SK-N-SH treated with all-trans-retinoic acid at 6 μM for 48 hours (cell line): ENCODE measurements around the gene SAMD4B.

ENCODE experiments used
- ATAC-seq: fragments of 200-7000 bp; cut with Tn5 transposase; 3 replicates; pipeline ENCODE4 v1.9.1; 2020; ENCODE audit warnings: mild to moderate bottlenecking, moderate library complexity
- ARNTL ChIP-seq: fragments of 450-650 bp; formaldehyde crosslinking; IDR thresholded peaks from 2 replicates; pipeline ENCODE4 v1.5.0; 2020; ENCODE audit warnings: low read depth, mild to moderate bottlenecking, moderate library complexity, borderline replicate concordance
- BACH2 ChIP-seq: fragments of 250-450 bp; sonication (Bioruptor Pico); IDR thresholded peaks from 2 replicates; pipeline ENCODE4 v1.9.0; 2021; ENCODE audit warnings: mild to moderate bottlenecking, borderline replicate concordance
- CSDC2 ChIP-seq: fragments of 250-450 bp; sonication (Bioruptor Pico); IDR thresholded peaks from 2 replicates; pipeline ENCODE4 v1.5.0; 2020; ENCODE audit warnings: mild to moderate bottlenecking, moderate library complexity
- ESRRG ChIP-seq: fragments of 250-450 bp; sonication (Bioruptor Pico); IDR thresholded peaks from 2 replicates; pipeline ENCODE4 v1.6.1; 2021; ENCODE audit warnings: mild to moderate bottlenecking
- GLIS3 ChIP-seq: fragments of 250-450 bp; sonication (Bioruptor Pico); IDR thresholded peaks from 2 replicates; pipeline ENCODE4 v1.5.0; 2020; ENCODE audit warnings: mild to moderate bottlenecking, moderate library complexity
- ISL1 ChIP-seq: fragments of 250-450 bp; sonication (Bioruptor Pico); IDR thresholded peaks from 2 replicates; pipeline ENCODE4 v2.1.2; 2022; ENCODE audit warnings: mild to moderate bottlenecking, moderate library complexity
- OSR1 ChIP-seq: fragments of 250-450 bp; sonication (Bioruptor Pico); IDR thresholded peaks from 2 replicates; pipeline ENCODE4 v1.8.0; 2022; ENCODE audit warnings: moderate library complexity, mild to moderate bottlenecking, inconsistent platforms
- PPARA ChIP-seq: fragments of 250-450 bp; sonication (Bioruptor Pico); IDR thresholded peaks from 2 replicates; pipeline ENCODE4 v1.5.0; 2020; ENCODE audit warnings: mild to moderate bottlenecking, borderline replicate concordance
- RARB ChIP-seq: fragments of 250-450 bp; sonication (Bioruptor Pico); IDR thresholded peaks from 2 replicates; pipeline ENCODE4 v1.8.0; 2021; ENCODE audit warnings: mild to moderate bottlenecking, moderate library complexity
- SNAI2 ChIP-seq: fragments of 250-450 bp; sonication (Bioruptor Pico); IDR thresholded peaks from 2 replicates; pipeline ENCODE4 v1.5.0; 2020; ENCODE audit warnings: mild to moderate bottlenecking, moderate library complexity
- TCF4 ChIP-seq: fragments of 250-450 bp; sonication (Bioruptor Pico); IDR thresholded peaks from 2 replicates; pipeline ENCODE4 v1.8.0; 2021; ENCODE audit warnings: mild to moderate bottlenecking, moderate library complexity, borderline replicate concordance
- TOX ChIP-seq: fragments of 250-450 bp; sonication (Bioruptor Pico); IDR thresholded peaks from 2 replicates; pipeline ENCODE4 v1.8.0; 2021; ENCODE audit warnings: mild to moderate bottlenecking, moderate library complexity, borderline replicate concordance
- ZC3H10 ChIP-seq: fragments of 250-450 bp; sonication (Bioruptor Pico); IDR thresholded peaks from 2 replicates; pipeline ENCODE4 v1.5.1; 2021; ENCODE audit warnings: mild to moderate bottlenecking, moderate library complexity
- ZFP3 ChIP-seq: fragments of 250-450 bp; sonication (Bioruptor Pico); IDR thresholded peaks from 2 replicates; pipeline ENCODE4 v1.5.0; 2020; ENCODE audit warnings: mild to moderate bottlenecking, moderate library complexity
- ZFP30 ChIP-seq: fragments of 450-650 bp; formaldehyde crosslinking; IDR thresholded peaks from 2 replicates; pipeline ENCODE4 v1.5.0; 2022; ENCODE audit warnings: mild to moderate bottlenecking, moderate library complexity
- ZNF565 ChIP-seq: fragments of 450-650 bp; formaldehyde crosslinking; conservative IDR thresholded peaks from 2 replicates; pipeline ENCODE4 v1.5.0; 2020; ENCODE audit warnings: low read depth, mild to moderate bottlenecking, moderate library complexity
- ZNF70 ChIP-seq: fragments of 450-650 bp; formaldehyde crosslinking; IDR thresholded peaks from 2 replicates; pipeline ENCODE4 v1.5.0; 2020; ENCODE audit warnings: mild to moderate bottlenecking, moderate library complexity
- ZNF8 ChIP-seq: fragments of 450-650 bp; formaldehyde crosslinking; IDR thresholded peaks from 2 replicates; pipeline ENCODE4 v1.5.0; 2020; ENCODE audit warnings: mild to moderate bottlenecking, moderate library complexity
- TF ChIP-seq, protein P1 (sequence below): fragments of 250-450 bp; sonication (Bioruptor Pico); IDR thresholded peaks from 2 replicates; pipeline ENCODE4 v1.8.0; 2021; ENCODE audit warnings: low read depth, mild to moderate bottlenecking, moderate library complexity, borderline replicate concordance
- TF ChIP-seq, protein P2 (sequence below): fragments of 250-450 bp; sonication (Bioruptor Pico); IDR thresholded peaks from 2 replicates; pipeline ENCODE4 v1.8.0; 2020; ENCODE audit warnings: mild to moderate bottlenecking, moderate library complexity, borderline replicate concordance
- TF ChIP-seq, protein P3 (sequence below): fragments of 250-450 bp; sonication (Bioruptor Pico); IDR thresholded peaks from 2 replicates; pipeline ENCODE4 v1.5.1; 2020; ENCODE audit warnings: low read depth, mild to moderate bottlenecking, moderate library complexity
- TF ChIP-seq, protein P4 (sequence below): fragments of 250-450 bp; sonication (Bioruptor Pico); IDR thresholded peaks from 2 replicates; pipeline ENCODE4 v1.5.1; 2021; ENCODE audit warnings: mild to moderate bottlenecking, moderate library complexity
- TF ChIP-seq, protein P5 (sequence below): fragments of 250-450 bp; sonication (Bioruptor Pico); IDR thresholded peaks from 2 replicates; pipeline ENCODE4 v1.5.0; 2020; ENCODE audit warnings: mild to moderate bottlenecking, moderate library complexity

SAMD4B gene

DNA sequence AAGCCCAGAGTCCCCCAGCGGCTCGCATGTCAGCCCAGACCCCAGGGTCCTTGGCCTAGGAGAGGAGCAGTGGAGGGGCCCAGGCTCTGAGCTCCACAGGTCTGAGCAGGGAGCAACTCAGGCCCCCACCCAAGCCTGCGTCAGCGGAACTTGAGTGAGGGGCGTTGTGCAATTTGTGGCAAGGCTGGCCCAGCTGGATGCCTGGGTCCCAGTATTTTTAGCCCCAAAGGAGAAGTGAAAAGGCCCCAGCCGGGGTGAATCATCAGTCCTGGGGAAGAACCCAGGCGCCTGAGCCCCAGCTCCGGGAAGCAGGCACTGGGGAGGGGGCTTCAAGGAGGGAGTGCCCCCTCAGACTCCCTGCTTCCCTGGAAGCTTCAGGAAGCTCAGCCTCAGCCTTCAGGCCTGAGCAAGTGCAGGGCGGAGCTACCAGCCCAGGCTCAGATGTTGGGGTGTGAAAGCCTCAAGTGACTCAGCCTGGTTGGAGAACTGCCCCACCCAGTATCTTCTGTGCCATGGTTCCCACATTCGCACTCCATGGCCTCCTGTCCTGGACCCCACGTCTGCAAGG, 56.2 kb downstream of the SAMD4B start:
- ATAC-seq: no peak
- TF ChIP-seq ZFP30 (CRISPR knock-in tag) (no peak), PPARA (CRISPR knock-in tag) (no peak), GLIS3 (no peak), ISL1 (CRISPR knock-in tag) (no peak), BACH2 (CRISPR knock-in tag) (no peak), ZNF565 (CRISPR knock-in tag) (no peak), ZFP3 (CRISPR knock-in tag) (no peak), OSR1 (no peak), ZNF70 (no peak), ESRRG (CRISPR knock-in tag) (no peak)
- TF ChIP-seq, protein P1, sequence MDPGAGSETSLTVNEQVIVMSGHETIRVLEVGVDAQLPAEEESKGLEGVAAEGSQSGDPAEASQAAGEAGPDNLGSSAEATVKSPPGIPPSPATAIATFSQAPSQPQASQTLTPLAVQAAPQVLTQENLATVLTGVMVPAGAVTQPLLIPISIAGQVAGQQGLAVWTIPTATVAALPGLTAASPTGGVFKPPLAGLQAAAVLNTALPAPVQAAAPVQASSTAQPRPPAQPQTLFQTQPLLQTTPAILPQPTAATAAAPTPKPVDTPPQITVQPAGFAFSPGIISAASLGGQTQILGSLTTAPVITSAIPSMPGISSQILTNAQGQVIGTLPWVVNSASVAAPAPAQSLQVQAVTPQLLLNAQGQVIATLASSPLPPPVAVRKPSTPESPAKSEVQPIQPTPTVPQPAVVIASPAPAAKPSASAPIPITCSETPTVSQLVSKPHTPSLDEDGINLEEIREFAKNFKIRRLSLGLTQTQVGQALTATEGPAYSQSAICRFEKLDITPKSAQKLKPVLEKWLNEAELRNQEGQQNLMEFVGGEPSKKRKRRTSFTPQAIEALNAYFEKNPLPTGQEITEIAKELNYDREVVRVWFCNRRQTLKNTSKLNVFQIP (CRISPR knock-in tag): no peak
- TF ChIP-seq, protein P2, sequence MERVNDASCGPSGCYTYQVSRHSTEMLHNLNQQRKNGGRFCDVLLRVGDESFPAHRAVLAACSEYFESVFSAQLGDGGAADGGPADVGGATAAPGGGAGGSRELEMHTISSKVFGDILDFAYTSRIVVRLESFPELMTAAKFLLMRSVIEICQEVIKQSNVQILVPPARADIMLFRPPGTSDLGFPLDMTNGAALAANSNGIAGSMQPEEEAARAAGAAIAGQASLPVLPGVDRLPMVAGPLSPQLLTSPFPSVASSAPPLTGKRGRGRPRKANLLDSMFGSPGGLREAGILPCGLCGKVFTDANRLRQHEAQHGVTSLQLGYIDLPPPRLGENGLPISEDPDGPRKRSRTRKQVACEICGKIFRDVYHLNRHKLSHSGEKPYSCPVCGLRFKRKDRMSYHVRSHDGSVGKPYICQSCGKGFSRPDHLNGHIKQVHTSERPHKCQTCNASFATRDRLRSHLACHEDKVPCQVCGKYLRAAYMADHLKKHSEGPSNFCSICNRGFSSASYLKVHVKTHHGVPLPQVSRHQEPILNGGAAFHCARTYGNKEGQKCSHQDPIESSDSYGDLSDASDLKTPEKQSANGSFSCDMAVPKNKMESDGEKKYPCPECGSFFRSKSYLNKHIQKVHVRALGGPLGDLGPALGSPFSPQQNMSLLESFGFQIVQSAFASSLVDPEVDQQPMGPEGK (CRISPR knock-in tag): no peak

DNA sequence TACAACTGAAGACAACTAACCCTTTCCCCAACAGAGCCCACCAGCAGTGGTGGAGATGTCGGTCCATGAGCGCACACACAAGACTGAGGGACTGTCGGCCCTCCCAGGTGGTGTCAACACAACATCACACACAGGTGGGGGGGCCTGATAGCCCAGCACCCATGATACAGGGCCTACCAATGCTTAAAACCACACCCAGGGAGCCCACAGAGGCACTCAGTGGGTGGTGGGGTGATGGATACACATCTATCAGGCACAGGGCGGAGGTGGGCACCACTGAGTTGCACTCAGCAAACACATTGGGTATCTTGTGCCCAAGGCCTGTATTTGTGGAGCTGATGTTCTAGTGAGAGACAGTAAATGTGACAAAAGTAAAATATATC, 57.4 kb downstream of the SAMD4B start:
- TF ChIP-seq SNAI2 (no peak), ESRRG (CRISPR knock-in tag) (no peak), RARB (CRISPR knock-in tag) (no peak)
- TF ChIP-seq, protein P3, sequence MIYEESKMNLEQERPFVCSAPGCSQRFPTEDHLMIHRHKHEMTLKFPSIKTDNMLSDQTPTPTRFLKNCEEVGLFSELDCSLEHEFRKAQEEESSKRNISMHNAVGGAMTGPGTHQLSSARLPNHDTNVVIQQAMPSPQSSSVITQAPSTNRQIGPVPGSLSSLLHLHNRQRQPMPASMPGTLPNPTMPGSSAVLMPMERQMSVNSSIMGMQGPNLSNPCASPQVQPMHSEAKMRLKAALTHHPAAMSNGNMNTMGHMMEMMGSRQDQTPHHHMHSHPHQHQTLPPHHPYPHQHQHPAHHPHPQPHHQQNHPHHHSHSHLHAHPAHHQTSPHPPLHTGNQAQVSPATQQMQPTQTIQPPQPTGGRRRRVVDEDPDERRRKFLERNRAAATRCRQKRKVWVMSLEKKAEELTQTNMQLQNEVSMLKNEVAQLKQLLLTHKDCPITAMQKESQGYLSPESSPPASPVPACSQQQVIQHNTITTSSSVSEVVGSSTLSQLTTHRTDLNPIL: no peak
- ATAC-seq: no peak

DNA sequence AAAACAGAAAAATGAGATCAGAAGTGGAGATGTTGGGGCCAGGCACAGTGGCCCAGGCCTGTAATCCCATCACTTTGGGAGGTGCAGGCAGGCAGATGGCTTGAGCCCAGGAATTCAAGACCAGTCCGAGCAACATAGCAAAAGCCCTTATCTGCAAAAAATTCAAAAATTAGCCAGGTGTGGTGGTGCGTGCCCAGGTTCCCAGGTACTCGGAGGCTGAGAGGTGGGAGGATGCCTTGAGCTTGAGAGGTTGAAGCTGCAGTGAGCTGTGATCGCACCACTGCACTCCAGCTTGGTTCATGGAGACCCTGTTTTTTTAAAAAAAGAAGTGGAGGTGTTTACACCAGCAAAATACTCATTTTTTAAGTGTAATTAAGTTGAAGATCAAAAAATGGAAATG, 57.8 kb downstream of the SAMD4B start:
- ATAC-seq: no peak
- TF ChIP-seq ZC3H10 (no peak), CSDC2 (no peak), TOX (CRISPR knock-in tag) (no peak), ZFP30 (CRISPR knock-in tag) (no peak), ZFP3 (CRISPR knock-in tag) (no peak), ZNF565 (CRISPR knock-in tag) (no peak), RARB (CRISPR knock-in tag) (no peak), SNAI2 (no peak)

DNA sequence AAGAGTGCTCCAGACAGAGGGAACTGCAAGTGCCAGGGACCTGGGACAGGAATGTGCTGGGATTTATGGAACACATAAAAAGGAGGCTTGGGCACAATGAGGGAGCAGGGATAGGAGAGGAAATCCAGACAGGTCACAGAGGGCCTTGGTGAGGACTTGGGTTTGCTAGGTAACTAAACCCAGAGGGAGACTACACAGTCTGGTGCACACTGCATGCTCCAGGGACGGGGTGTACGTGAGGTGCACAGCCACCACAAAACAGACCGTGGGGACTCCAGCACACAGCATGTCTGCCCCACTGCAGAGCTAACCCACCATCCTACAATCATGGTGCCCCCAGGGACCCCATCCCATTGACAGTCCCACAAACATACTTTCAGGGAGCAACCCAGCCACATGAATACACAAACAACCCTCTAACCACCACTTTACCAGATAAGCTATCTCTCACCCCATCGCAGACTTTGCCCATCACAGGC, 58.9 kb downstream of the SAMD4B start:
- TF ChIP-seq OSR1 (no peak), ZNF70 (no peak), ZFP30 (CRISPR knock-in tag) (no peak), PPARA (CRISPR knock-in tag) (no peak), TOX (CRISPR knock-in tag) (no peak), RARB (CRISPR knock-in tag) (no peak), BACH2 (CRISPR knock-in tag) (no peak), SNAI2 (no peak), TCF4 (no peak), CSDC2 (no peak), ZNF565 (CRISPR knock-in tag) (no peak), ESRRG (CRISPR knock-in tag) (no peak), ZNF8 (no peak), ARNTL (CRISPR knock-in tag) (no peak)
- TF ChIP-seq, protein P3: no peak
- TF ChIP-seq, protein P4, sequence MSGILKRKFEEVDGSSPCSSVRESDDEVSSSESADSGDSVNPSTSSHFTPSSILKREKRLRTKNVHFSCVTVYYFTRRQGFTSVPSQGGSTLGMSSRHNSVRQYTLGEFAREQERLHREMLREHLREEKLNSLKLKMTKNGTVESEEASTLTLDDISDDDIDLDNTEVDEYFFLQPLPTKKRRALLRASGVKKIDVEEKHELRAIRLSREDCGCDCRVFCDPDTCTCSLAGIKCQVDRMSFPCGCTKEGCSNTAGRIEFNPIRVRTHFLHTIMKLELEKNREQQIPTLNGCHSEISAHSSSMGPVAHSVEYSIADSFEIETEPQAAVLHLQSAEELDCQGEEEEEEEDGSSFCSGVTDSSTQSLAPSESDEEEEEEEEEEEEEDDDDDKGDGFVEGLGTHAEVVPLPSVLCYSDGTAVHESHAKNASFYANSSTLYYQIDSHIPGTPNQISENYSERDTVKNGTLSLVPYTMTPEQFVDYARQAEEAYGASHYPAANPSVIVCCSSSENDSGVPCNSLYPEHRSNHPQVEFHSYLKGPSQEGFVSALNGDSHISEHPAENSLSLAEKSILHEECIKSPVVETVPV (CRISPR knock-in tag): no peak
- TF ChIP-seq, protein P2 (CRISPR knock-in tag): no peak
- TF ChIP-seq, protein P5, sequence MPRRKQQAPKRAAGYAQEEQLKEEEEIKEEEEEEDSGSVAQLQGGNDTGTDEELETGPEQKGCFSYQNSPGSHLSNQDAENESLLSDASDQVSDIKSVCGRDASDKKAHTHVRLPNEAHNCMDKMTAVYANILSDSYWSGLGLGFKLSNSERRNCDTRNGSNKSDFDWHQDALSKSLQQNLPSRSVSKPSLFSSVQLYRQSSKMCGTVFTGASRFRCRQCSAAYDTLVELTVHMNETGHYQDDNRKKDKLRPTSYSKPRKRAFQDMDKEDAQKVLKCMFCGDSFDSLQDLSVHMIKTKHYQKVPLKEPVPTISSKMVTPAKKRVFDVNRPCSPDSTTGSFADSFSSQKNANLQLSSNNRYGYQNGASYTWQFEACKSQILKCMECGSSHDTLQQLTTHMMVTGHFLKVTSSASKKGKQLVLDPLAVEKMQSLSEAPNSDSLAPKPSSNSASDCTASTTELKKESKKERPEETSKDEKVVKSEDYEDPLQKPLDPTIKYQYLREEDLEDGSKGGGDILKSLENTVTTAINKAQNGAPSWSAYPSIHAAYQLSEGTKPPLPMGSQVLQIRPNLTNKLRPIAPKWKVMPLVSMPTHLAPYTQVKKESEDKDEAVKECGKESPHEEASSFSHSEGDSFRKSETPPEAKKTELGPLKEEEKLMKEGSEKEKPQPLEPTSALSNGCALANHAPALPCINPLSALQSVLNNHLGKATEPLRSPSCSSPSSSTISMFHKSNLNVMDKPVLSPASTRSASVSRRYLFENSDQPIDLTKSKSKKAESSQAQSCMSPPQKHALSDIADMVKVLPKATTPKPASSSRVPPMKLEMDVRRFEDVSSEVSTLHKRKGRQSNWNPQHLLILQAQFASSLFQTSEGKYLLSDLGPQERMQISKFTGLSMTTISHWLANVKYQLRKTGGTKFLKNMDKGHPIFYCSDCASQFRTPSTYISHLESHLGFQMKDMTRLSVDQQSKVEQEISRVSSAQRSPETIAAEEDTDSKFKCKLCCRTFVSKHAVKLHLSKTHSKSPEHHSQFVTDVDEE: no peak
- ATAC-seq: no peak
